Measurements from ENCODE around the gene FAAP20.

DNA sequence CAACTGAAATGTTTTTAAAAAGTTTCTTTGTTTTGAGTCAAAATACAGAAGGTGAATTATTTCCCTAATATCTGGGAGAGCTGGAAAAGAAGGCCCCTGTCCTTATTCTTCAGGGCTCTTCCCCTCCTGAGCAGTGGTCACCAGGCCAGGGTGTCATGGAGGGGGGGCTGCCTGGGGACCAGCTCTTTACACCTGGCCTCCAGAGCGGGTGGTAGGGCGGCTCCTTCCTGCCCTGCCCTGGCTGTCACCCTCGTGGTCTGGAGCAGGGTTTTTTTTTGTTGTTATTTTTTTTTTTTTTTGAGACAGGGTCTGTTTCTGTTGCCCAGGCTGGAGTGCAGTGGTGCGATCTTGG is 40.2 kb upstream of the FAAP20 start:
- TF ChIP-seq, protein P1, sequence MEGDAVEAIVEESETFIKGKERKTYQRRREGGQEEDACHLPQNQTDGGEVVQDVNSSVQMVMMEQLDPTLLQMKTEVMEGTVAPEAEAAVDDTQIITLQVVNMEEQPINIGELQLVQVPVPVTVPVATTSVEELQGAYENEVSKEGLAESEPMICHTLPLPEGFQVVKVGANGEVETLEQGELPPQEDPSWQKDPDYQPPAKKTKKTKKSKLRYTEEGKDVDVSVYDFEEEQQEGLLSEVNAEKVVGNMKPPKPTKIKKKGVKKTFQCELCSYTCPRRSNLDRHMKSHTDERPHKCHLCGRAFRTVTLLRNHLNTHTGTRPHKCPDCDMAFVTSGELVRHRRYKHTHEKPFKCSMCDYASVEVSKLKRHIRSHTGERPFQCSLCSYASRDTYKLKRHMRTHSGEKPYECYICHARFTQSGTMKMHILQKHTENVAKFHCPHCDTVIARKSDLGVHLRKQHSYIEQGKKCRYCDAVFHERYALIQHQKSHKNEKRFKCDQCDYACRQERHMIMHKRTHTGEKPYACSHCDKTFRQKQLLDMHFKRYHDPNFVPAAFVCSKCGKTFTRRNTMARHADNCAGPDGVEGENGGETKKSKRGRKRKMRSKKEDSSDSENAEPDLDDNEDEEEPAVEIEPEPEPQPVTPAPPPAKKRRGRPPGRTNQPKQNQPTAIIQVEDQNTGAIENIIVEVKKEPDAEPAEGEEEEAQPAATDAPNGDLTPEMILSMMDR (IDR thresholded peaks at IDR 0.05): no peak
- TF ChIP-seq POLR2AphosphoS5 (IDR thresholded peaks at IDR 0.05): no peak
- TF ChIP-seq POLR2A (IDR thresholded peaks at IDR 0.05): no peak
- no peak for TF ChIP-seq EP300 (IDR thresholded peaks at IDR 0.05; ENCODE audit: low read depth)
